ENCODE results near the gene CCDC30.
"Not testable (repeated sequence)": the region's sequence is repeated elsewhere in the genome, so short reads cannot be mapped to it uniquely, and the experiment has no call there.

The CCDC30 gene

GRCh38 chr1:42658877-42659337 lies 195.8 kb downstream of the CCDC30 start:
- DNase-seq, result no peak

- no peak for DNase-seq
These were observed 197.9 kb downstream of the CCDC30 start for GRCh38 chr1:42660907-42661500.

GRCh38 chr1:42669936-42670335 lies 206.8 kb downstream of the CCDC30 start:
- DNase-seq, result no peak

- DNase-seq, result no peak
These were observed 207.3 kb downstream of the CCDC30 start for GRCh38 chr1:42670425-42670824.

- DNase-seq, result no peak
These were observed 211.1 kb downstream of the CCDC30 start for GRCh38 chr1:42674214-42674613.

GRCh38 chr1:42674682-42675081 lies 211.6 kb downstream of the CCDC30 start:
- DNase-seq, result no peak

- DNase-seq, result no peak
These were observed 212.4 kb downstream of the CCDC30 start for GRCh38 chr1:42675467-42675866.

GRCh38 chr1:42676534-42677087 lies 213.5 kb downstream of the CCDC30 start:
- no peak for DNase-seq

GRCh38 chr1:42679364-42679983 lies 216.4 kb downstream of the CCDC30 start:
- no peak for DNase-seq

- DNase-seq, result no peak
These were observed 217.0 kb downstream of the CCDC30 start for GRCh38 chr1:42680055-42680454.

GRCh38 chr1:42680921-42681683 lies 218.0 kb downstream of the CCDC30 start:
- DNase-seq, result peak in 1 of 2 donors; percentile 33

- DNase-seq, result peak; percentile 97 to 98
These were observed 218.8 kb downstream of the CCDC30 start, which contains the start of gene YBX1 for GRCh38 chr1:42681741-42682483. Gene YBX1 (plus strand): TSS chr1:42682418. CDS start chr1:42682566, 148 bp downstream.

GRCh38 chr1:42682484-42682738 lies 219.3 kb downstream of the CCDC30 start:
- DNase-seq, result not testable (repeated sequence)

GRCh38 chr1:42682739-42683531 lies 219.8 kb downstream of the CCDC30 start:
- peak; percentile 72 to 81 for DNase-seq

GRCh38 chr1:42684139-42684538 lies 221.1 kb downstream of the CCDC30 start:
- peak in 1 of 2 donors; percentile 17 for DNase-seq

- DNase-seq, result no peak
These were observed 223.3 kb downstream of the CCDC30 start for GRCh38 chr1:42686418-42686817.

GRCh38 chr1:42689912-42690311 lies 226.8 kb downstream of the CCDC30 start:
- DNase-seq, result no peak

GRCh38 chr1:42690477-42691156 lies 227.5 kb downstream of the CCDC30 start:
- peak in 1 of 2 donors; percentile 11 for DNase-seq

GRCh38 chr1:42691157-42691498 lies 228.0 kb downstream of the CCDC30 start:
- DNase-seq, result no peak

- DNase-seq, result no peak
These were observed 229.4 kb downstream of the CCDC30 start for GRCh38 chr1:42692461-42692860.

GRCh38 chr1:42692911-42693310 lies 229.8 kb downstream of the CCDC30 start:
- no peak for DNase-seq

Measured in CD4-positive, alpha-beta T cell treated with Interleukin-1 beta for 1 hour (primary cell).